Measurements from ENCODE around the gene GABARAP.
"Not testable (repeated sequence)": the region's sequence is repeated elsewhere in the genome, so short reads cannot be mapped to it uniquely, and the experiment has no call there.

GABARAP gene

GRCh38 chr17:7249830-7250229 is 7.6 kb upstream of the GABARAP start:
- Histone ChIP-seq H3K4me1 (ENCODE audit: control insufficient read depth, insufficient read depth, low read length) (peaks cover 15% of the 10 kb centered on the region), H3K9ac (ENCODE audit: low read depth, low read length) (no peak overlapping the region), H3K27ac (ENCODE audit: low read depth, low read length) (no peak overlapping the region), H3K27me3 (ENCODE audit: control insufficient read depth, insufficient read depth, low read length) (no peaks in the 10 kb centered on the region), H3K9me3 (ENCODE audit: control insufficient read depth, insufficient read depth, low read length) (no peaks in the 10 kb centered on the region), H3K36me3 (ENCODE audit: control insufficient read depth, insufficient read depth, low read length) (peaks cover 32% of the 10 kb centered on the region), H3K4me3 (ENCODE audit: low read depth, low read length) (peak overlapping the region; percentile 83)

DNA sequence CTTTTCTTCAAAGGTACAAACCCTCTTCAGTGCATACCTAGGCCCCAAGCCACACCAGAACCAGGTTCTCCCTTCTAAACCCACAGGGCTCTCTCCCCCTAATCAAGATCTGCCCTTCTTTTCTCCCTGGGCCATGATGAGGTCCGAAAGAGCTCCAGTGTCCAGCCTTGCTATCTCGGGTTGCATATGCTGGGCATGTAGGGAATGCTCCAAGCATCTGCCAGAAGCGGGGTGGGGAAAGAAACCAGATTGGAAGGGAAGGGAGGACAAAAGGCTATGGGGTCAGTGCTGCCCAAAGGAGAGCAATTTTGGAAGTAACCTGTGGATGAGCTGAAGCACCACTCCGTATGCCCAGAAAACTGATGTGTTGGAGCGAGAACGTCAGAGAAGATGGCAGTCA is 7.0 kb upstream of the GABARAP start:
- no peak overlapping the region for H3K27ac ChIP-seq (ENCODE audit: low read depth, low read length)
- no peaks in the 10 kb centered on the region for H3K9me3 ChIP-seq (ENCODE audit: control insufficient read depth, insufficient read depth, low read length)
- peaks cover 32% of the 10 kb centered on the region for H3K36me3 ChIP-seq (ENCODE audit: control insufficient read depth, insufficient read depth, low read length)
- H3K4me1 ChIP-seq (ENCODE audit: control insufficient read depth, insufficient read depth, low read length): peaks cover 15% of the 10 kb centered on the region
- no peaks in the 10 kb centered on the region for H3K27me3 ChIP-seq (ENCODE audit: control insufficient read depth, insufficient read depth, low read length)
- no peak overlapping the region for H3K9ac ChIP-seq (ENCODE audit: low read depth, low read length)
- no peak overlapping the region for H3K4me3 ChIP-seq (ENCODE audit: low read depth, low read length)

GRCh38 chr17:7248796-7249195 is 6.5 kb upstream of the GABARAP start:
- Histone ChIP-seq H3K27me3 (ENCODE audit: control insufficient read depth, insufficient read depth, low read length) (no peaks in the 10 kb centered on the region), H3K27ac (ENCODE audit: low read depth, low read length) (no peak overlapping the region), H3K9me3 (ENCODE audit: control insufficient read depth, insufficient read depth, low read length) (no peaks in the 10 kb centered on the region), H3K4me3 (ENCODE audit: low read depth, low read length) (no peak overlapping the region), H3K4me1 (ENCODE audit: control insufficient read depth, insufficient read depth, low read length) (peaks cover 15% of the 10 kb centered on the region), H3K36me3 (ENCODE audit: control insufficient read depth, insufficient read depth, low read length) (peaks cover 33% of the 10 kb centered on the region), H3K9ac (ENCODE audit: low read depth, low read length) (no peak overlapping the region)

- peaks cover 31% of the 10 kb centered on the region for H3K36me3 ChIP-seq (ENCODE audit: control insufficient read depth, insufficient read depth, low read length)
- no peaks in the 10 kb centered on the region for H3K27me3 ChIP-seq (ENCODE audit: control insufficient read depth, insufficient read depth, low read length)
- H3K27ac ChIP-seq (ENCODE audit: low read depth, low read length): no peak overlapping the region
- peaks cover 12% of the 10 kb centered on the region for H3K4me1 ChIP-seq (ENCODE audit: control insufficient read depth, insufficient read depth, low read length)
- no peaks in the 10 kb centered on the region for H3K9me3 ChIP-seq (ENCODE audit: control insufficient read depth, insufficient read depth, low read length)
- no peak overlapping the region for H3K4me3 ChIP-seq (ENCODE audit: low read depth, low read length)
- no peak overlapping the region for H3K9ac ChIP-seq (ENCODE audit: low read depth, low read length)
These were observed 4.5 kb upstream of the GABARAP start for GRCh38 chr17:7246779-7247178.

DNA sequence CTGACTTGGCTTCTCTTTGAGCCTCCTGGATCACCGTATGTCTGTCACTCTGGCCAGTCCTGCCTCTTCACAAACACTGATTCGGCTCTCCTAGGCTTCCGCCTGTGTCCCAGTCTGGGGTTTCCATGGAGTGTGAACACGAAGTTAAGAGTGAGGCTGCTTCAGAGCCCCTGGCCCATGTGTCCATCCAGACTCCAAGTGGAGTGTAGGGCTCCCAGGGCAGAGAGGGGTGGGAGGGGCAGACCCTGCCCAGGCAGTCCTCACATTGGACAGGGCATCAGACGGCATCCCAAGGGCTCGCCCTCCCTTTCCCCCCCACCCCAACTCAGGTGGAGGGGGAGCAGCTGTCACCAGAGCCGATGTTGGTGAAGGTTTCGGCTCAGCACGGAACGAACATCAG is 1.6 kb upstream of the GABARAP start:
- H3K4me1 ChIP-seq (ENCODE audit: control insufficient read depth, insufficient read depth, low read length); H3K9ac ChIP-seq (ENCODE audit: low read depth, low read length): not testable (repeated sequence)

DNA sequence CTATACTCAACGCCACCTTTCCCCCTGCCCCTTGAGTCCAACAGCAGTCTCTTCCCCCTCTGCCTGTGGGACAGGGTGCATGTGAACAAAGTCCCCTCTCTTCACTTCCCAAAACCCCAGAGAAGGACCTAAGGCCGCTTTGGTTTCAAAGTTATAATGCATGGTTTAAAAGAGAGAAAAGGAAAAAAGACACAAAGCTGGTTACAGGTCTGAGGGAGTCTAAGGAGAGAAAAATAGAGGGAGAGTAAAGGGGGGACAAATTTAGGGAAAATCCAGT is 1.1 kb upstream of the GABARAP start:
- Histone ChIP-seq H3K9me3 (ENCODE audit: control insufficient read depth, insufficient read depth, low read length) (no peaks in the 10 kb centered on the region), H3K9ac (ENCODE audit: low read depth, low read length) (no peak overlapping the region; the same call in 1 of the 2 replicates), H3K27ac (ENCODE audit: low read depth, low read length) (peak overlapping the region; percentile 69), H3K27me3 (ENCODE audit: control insufficient read depth, insufficient read depth, low read length) (no peaks in the 10 kb centered on the region), H3K36me3 (ENCODE audit: control insufficient read depth, insufficient read depth, low read length) (peaks cover 42% of the 10 kb centered on the region), H3K4me1 (ENCODE audit: control insufficient read depth, insufficient read depth, low read length) (peaks cover 9% of the 10 kb centered on the region), H3K4me3 (ENCODE audit: low read depth, low read length) (peak overlapping the region; percentile 69)

More for the DNA sequence above, 1.6 kb upstream of the GABARAP start:
- not testable (repeated sequence) for H3K4me3 ChIP-seq (ENCODE audit: low read depth, low read length); H3K9me3 ChIP-seq (ENCODE audit: control insufficient read depth, insufficient read depth, low read length); H3K27ac ChIP-seq (ENCODE audit: low read depth, low read length); H3K27me3 ChIP-seq (ENCODE audit: control insufficient read depth, insufficient read depth, low read length)
- peaks cover 42% of the 10 kb centered on the region for H3K36me3 ChIP-seq (ENCODE audit: control insufficient read depth, insufficient read depth, low read length)

- H3K9me3 ChIP-seq (ENCODE audit: control insufficient read depth, insufficient read depth, low read length): no peaks in the 10 kb centered on the region
- H3K9ac ChIP-seq (ENCODE audit: low read depth, low read length): peak overlapping the region; percentile 68
- peak overlapping the region; percentile 69 for H3K4me3 ChIP-seq (ENCODE audit: low read depth, low read length)
- no peaks in the 10 kb centered on the region for H3K27me3 ChIP-seq (ENCODE audit: control insufficient read depth, insufficient read depth, low read length)
- peaks cover 9% of the 10 kb centered on the region for H3K4me1 ChIP-seq (ENCODE audit: control insufficient read depth, insufficient read depth, low read length)
- peak overlapping the region; percentile 88 for H3K27ac ChIP-seq (ENCODE audit: low read depth, low read length)
- H3K36me3 ChIP-seq (ENCODE audit: control insufficient read depth, insufficient read depth, low read length): peaks cover 42% of the 10 kb centered on the region
These were observed 636 bp upstream of the GABARAP start for GRCh38 chr17:7242717-7243452.

DNA sequence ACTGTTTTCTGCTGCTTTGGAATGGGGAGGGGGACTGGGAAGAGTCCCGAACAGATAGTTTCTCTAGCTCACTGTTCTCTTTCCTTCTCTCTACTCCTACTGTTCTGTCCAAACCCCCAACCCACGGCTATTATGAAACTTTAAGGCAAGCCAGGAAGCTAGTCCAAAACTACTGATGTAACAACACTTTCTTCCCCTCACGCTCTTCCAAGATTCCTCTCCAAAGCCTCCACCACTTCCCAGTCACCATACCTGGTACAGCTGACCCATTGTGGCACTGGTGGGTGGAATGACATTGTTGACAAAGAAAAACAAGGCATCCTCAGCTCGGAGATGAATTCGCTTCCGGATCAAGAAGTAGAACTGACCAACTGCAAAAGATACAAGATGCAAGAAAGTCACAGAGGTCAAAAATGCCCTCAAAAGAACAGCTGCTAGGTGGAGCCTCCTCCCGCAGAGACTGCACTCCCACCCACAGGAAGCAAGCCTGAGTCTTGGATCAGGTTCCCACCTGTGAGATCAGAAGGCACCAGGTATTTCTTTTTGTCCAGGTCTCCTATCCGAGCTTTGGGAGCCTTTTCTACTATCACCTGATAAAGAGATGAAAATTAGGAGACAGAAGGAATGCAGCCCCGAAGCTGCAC is 1.0 kb downstream of the GABARAP start:
- Histone ChIP-seq H3K36me3 (ENCODE audit: control insufficient read depth, insufficient read depth, low read length) (peaks cover 43% of the 10 kb centered on the region), H3K27me3 (ENCODE audit: control insufficient read depth, insufficient read depth, low read length) (no peaks in the 10 kb centered on the region), H3K9ac (ENCODE audit: low read depth, low read length) (peak overlapping the region; percentile 78)

DNA sequence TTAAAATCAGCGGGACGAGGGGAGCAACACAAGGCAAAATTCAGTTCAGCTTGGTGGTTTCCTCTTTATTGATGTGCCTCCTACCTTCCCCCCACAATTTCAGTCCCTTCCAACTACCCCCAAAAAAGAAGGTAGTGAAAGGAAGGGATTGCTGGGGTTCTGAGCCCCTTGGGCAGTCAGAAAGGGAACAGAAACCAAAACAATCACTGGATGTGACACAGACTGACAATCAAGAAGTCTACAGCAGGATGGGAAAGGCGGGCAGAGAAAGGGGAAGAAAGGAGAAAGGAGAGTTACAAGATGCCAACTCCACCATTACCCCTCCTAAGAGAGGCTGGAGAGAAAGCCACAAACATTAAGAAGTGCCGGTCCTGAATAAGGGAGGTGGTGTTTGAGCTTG is 1.9 kb downstream of the GABARAP start:
- no peaks in the 10 kb centered on the region for H3K27me3 ChIP-seq (ENCODE audit: control insufficient read depth, insufficient read depth, low read length)
- peaks cover 45% of the 10 kb centered on the region for H3K36me3 ChIP-seq (ENCODE audit: control insufficient read depth, insufficient read depth, low read length)
- no peaks in the 10 kb centered on the region for H3K9me3 ChIP-seq (ENCODE audit: control insufficient read depth, insufficient read depth, low read length)
- H3K4me3 ChIP-seq (ENCODE audit: low read depth, low read length): peak overlapping the region; percentile 69; the same call in 1 of the 2 replicates
- H3K9ac ChIP-seq (ENCODE audit: low read depth, low read length): no peak overlapping the region
- H3K27ac ChIP-seq (ENCODE audit: low read depth, low read length): no peak overlapping the region
- H3K4me1 ChIP-seq (ENCODE audit: control insufficient read depth, insufficient read depth, low read length): peaks cover 14% of the 10 kb centered on the region

More for the DNA sequence above, 1.0 kb downstream of the GABARAP start:
- H3K27ac ChIP-seq (ENCODE audit: low read depth, low read length): peak overlapping the region; percentile 88
- H3K4me1 ChIP-seq (ENCODE audit: control insufficient read depth, insufficient read depth, low read length): peaks cover 14% of the 10 kb centered on the region
- no peaks in the 10 kb centered on the region for H3K9me3 ChIP-seq (ENCODE audit: control insufficient read depth, insufficient read depth, low read length)
- H3K4me3 ChIP-seq (ENCODE audit: low read depth, low read length): peak overlapping the region; percentile 69

DNA sequence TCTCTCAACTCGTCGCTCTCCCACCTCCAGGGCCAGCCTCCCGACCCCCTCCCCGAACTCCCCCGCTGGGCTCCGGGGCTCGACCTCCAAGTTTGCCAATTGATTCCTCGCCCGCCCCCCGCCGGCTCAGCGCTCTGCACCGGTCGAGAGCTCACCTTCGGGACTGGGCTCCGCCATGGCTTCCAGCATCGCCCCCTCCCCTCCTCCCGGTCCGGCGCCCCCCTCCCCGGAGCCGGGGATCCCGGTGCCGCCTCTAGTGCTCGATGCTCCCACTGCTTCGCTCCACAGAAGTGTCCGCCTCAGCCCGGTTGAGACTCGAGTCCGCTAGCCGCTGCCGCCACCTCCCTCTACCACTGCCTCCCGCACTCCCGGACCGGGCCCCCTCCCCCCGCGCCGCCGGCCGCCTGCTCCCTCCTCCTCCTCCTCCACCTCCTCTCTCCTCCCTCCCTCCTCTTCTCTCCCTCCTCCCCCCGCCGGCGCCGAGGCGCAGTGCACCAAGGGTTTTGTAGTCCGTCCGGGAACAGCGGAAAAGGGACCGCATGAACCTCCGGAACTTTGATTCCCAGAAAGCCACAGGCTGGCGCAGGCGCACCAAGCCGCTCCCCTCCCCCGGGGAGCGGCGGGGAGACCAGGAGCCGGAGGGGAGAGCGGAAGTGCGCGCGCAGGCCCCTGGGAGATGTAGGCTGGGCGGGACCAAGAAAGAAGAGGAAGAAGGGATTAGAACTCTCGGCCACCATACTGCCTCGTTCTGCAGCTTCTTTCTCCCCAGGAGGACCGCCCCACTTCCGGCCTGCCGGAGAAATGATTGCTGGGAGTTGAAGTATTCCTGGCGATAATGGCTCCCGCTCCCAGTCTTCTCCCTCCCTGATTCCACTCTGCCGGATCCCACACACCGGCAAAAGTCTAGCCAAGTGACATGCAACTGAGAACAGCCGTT is 2.9 kb downstream of the GABARAP start, which contains the start of gene PHF23:
PHF23 (minus strand) TSS at position 367 of the 937 bp plus-strand sequence; CDS start at position 189, 178 bp downstream.
- H3K27me3 ChIP-seq (ENCODE audit: control insufficient read depth, insufficient read depth, low read length): no peaks in the 10 kb centered on the region
- H3K4me3 ChIP-seq (ENCODE audit: low read depth, low read length): peak within 1 kb of the TSS; percentile 88
- H3K4me1 ChIP-seq (ENCODE audit: control insufficient read depth, insufficient read depth, low read length): peaks cover 14% of the 10 kb centered on the region
- H3K9ac ChIP-seq (ENCODE audit: low read depth, low read length): peak within 1 kb of the TSS; percentile 82
- H3K36me3 ChIP-seq (ENCODE audit: control insufficient read depth, insufficient read depth, low read length): peaks cover 46% of the 10 kb centered on the region
- peak within 1 kb of the TSS; percentile 92 for H3K27ac ChIP-seq (ENCODE audit: low read depth, low read length)
- H3K9me3 ChIP-seq (ENCODE audit: control insufficient read depth, insufficient read depth, low read length): no peaks in the 10 kb centered on the region
